Astrocyte (in vitro differentiated cells and primary cell): ENCODE data around the gene CFAP45. TPM values are rescaled to one million over a fixed set of nuclear protein-coding genes. Genes with fewer than 3 reads are reported as not detected.
"Not testable (repeated sequence)": the region's sequence is repeated elsewhere in the genome, so short reads cannot be mapped to it uniquely, and the experiment has no call there.

ENCODE experiments used
- DNase-seq: peaks from one replicate; pipeline ENCODE4 v3.0.0-alpha.2; 2010; ENCODE audit warnings: low read depth
- FAIRE-seq: peaks from 2 replicates; lab custom pipeline; 2011; peaks lifted over from hg19 to GRCh38; lab: Jason Lieb, UNC
- H2AFZ ChIP-seq: 2 replicates; pipeline ENCODE4 v1.6.0; 2012; ENCODE audit warnings: low read depth, low read length, inconsistent platforms
- H3K27ac ChIP-seq: 2 replicates; pipeline ENCODE4 v1.5.1; 2011; ENCODE audit warnings: low read depth, low read length, inconsistent platforms
- H3K27me3 ChIP-seq: 2 replicates; pipeline ENCODE4 v1.6.0; 2011; ENCODE audit warnings: low read length, inconsistent platforms; ENCODE audit not compliant: insufficient read depth
- H3K36me3 ChIP-seq: 2 replicates; pipeline ENCODE4 v1.5.1; 2011; ENCODE audit warnings: low read length, inconsistent platforms; ENCODE audit not compliant: insufficient read depth
- H3K4me1 ChIP-seq: 2 replicates; pipeline ENCODE4 v1.5.1; 2011; ENCODE audit warnings: low read length, inconsistent platforms; ENCODE audit not compliant: insufficient read depth
- H3K4me2 ChIP-seq: 2 replicates; pipeline ENCODE4 v1.6.0; 2012; ENCODE audit warnings: low read length, inconsistent platforms
- H3K4me3 ChIP-seq: 2 replicates; pipeline ENCODE4 v1.5.1; 2011; ENCODE audit warnings: low read depth, mild to moderate bottlenecking, low read length, inconsistent platforms; ENCODE audit not compliant: insufficient read depth
- H3K79me2 ChIP-seq: 2 replicates; pipeline ENCODE4 v1.6.0; 2012; ENCODE audit warnings: mild to moderate bottlenecking, low read length, inconsistent platforms; ENCODE audit not compliant: insufficient read depth
- H3K9ac ChIP-seq: 2 replicates; pipeline ENCODE4 v1.6.0; 2012; ENCODE audit warnings: mild to moderate bottlenecking, low read length, inconsistent platforms
- H3K9me3 ChIP-seq: 2 replicates; pipeline ENCODE4 v1.5.1; 2012; ENCODE audit warnings: low read depth, mild to moderate bottlenecking, low read length, inconsistent platforms; ENCODE audit not compliant: insufficient read depth
- H4K20me1 ChIP-seq: 2 replicates; pipeline ENCODE4 v1.6.0; 2012; ENCODE audit warnings: low read length, inconsistent platforms; ENCODE audit not compliant: insufficient read depth
- H3K27ac Mint-ChIP-seq: one replicate; pipeline ENCODE4 v1.8.0; 2021; ENCODE audit warnings: mild to moderate bottlenecking, mixed read lengths; ENCODE audit not compliant: unreplicated experiment
- H3K27me3 Mint-ChIP-seq: one replicate; pipeline ENCODE4 v1.8.0; 2021; ENCODE audit warnings: low read depth, mixed read lengths; ENCODE audit not compliant: unreplicated experiment
- H3K36me3 Mint-ChIP-seq: one replicate; pipeline ENCODE4 v1.8.0; 2021; ENCODE audit warnings: low read depth, mixed read lengths; ENCODE audit not compliant: unreplicated experiment
- H3K4me1 Mint-ChIP-seq: one replicate; pipeline ENCODE4 v1.8.0; 2021; ENCODE audit warnings: low read depth, mixed read lengths; ENCODE audit not compliant: unreplicated experiment
- H3K4me3 Mint-ChIP-seq: one replicate; pipeline ENCODE4 v1.8.0; 2021; ENCODE audit warnings: mild to moderate bottlenecking, moderate library complexity, mixed read lengths; ENCODE audit not compliant: unreplicated experiment
- H3K9me3 Mint-ChIP-seq: one replicate; pipeline ENCODE4 v1.8.0; 2021; ENCODE audit warnings: mild to moderate bottlenecking, mixed read lengths; ENCODE audit not compliant: unreplicated experiment
- EZH2 ChIP-seq: IDR thresholded peaks from 2 replicates; pipeline ENCODE4 v1.6.1; 2012; ENCODE audit warnings: mild to moderate bottlenecking, low read length, inconsistent platforms; ENCODE audit not compliant: insufficient read depth
- total RNA-seq: library from RNA; stranded (reverse); gene quantifications from 2 replicates; pipeline ENCODE4 v1.2.1, GENCODE V29; 2021
- TF ChIP-seq, protein P1 (sequence below): IDR thresholded peaks from 2 replicates; pipeline ENCODE4 v1.5.1; 2011; ENCODE audit warnings: low read depth, mild to moderate bottlenecking, inconsistent platforms, low read length, moderate library complexity; ENCODE audit not compliant: insufficient read depth

CFAP45 gene
- total RNA-seq, 1 donor from 2014 or later, result 3.2 TPM

DNA sequence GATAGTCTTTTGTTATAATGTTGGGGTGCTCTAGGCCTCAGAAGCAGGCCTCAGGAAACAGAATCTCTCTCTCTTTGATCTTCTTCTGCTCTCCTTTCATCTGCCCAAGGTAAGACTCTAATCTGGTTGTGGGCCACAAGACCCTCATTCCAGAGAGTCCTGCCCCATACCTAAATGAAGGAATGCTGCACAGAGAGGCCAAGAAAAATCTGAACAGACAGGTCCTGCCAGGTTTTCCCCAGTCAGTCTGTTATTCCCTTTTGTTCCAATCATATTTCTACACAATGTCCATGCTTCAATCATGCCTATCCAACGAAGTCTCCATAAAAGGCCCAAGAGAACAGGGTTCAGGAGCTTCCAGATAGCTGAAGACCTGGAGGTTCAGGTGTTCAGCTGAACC is 7.0 kb upstream of the CFAP45 start:
- Histone ChIP-seq H3K4me2 (no peak overlapping the region), H3K9me3 (no peaks in the 10 kb centered on the region), H2AFZ (no peak overlapping the region), H3K79me2 (no peaks in the 10 kb centered on the region), H3K4me1 (peaks cover 28% of the 10 kb centered on the region), H3K4me3 (no peak overlapping the region), H3K27me3 (no peaks in the 10 kb centered on the region), H3K36me3 (no peaks in the 10 kb centered on the region), H3K9ac (no peak overlapping the region), H4K20me1 (no peaks in the 10 kb centered on the region), H3K27ac (no peak overlapping the region)
- FAIRE-seq (no peak), DNase-seq (no peak)
- no peaks in the 10 kb centered on the region for H3K27me3 Mint-ChIP-seq
- TF ChIP-seq, protein P1, sequence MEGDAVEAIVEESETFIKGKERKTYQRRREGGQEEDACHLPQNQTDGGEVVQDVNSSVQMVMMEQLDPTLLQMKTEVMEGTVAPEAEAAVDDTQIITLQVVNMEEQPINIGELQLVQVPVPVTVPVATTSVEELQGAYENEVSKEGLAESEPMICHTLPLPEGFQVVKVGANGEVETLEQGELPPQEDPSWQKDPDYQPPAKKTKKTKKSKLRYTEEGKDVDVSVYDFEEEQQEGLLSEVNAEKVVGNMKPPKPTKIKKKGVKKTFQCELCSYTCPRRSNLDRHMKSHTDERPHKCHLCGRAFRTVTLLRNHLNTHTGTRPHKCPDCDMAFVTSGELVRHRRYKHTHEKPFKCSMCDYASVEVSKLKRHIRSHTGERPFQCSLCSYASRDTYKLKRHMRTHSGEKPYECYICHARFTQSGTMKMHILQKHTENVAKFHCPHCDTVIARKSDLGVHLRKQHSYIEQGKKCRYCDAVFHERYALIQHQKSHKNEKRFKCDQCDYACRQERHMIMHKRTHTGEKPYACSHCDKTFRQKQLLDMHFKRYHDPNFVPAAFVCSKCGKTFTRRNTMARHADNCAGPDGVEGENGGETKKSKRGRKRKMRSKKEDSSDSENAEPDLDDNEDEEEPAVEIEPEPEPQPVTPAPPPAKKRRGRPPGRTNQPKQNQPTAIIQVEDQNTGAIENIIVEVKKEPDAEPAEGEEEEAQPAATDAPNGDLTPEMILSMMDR, result no peak
- H3K4me3 Mint-ChIP-seq, result no peak overlapping the region
- H3K36me3 Mint-ChIP-seq, result no peaks in the 10 kb centered on the region
- no peak overlapping the region for H3K27ac Mint-ChIP-seq
- H3K4me1 Mint-ChIP-seq, result peaks cover 31% of the 10 kb centered on the region
- H3K9me3 Mint-ChIP-seq, result peaks cover 8% of the 10 kb centered on the region

DNA sequence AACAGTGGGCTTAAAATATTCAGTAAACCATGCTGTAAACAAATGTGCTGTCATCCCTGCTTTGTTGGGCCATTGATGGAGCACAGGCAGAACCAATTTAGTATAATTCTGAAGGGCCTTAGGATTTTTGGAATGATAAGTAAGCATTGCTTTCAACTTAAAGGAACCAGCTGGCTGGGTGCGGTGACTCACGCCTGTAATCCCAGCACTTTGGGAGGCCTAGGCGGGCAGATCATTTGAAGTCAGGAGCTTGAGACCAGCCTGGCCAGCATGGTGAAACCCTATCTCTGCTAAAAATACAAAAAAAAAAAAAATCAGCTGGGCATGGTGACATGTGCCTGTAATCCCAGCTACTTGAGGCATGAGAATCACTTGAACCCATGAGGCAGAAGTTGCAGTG is 4.1 kb upstream of the CFAP45 start:
- H3K27ac Mint-ChIP-seq, H3K9ac ChIP-seq, H3K9me3 Mint-ChIP-seq, H3K79me2 ChIP-seq, H2AFZ ChIP-seq, H3K9me3 ChIP-seq, H3K36me3 Mint-ChIP-seq, H4K20me1 ChIP-seq, H3K27me3 Mint-ChIP-seq, H3K4me3 ChIP-seq, H3K27me3 ChIP-seq, H3K4me3 Mint-ChIP-seq, FAIRE-seq, H3K4me1 ChIP-seq, DNase-seq, H3K36me3 ChIP-seq, H3K27ac ChIP-seq, H3K4me2 ChIP-seq: not testable (repeated sequence)
- H3K4me1 Mint-ChIP-seq, result peaks cover 11% of the 10 kb centered on the region

DNA sequence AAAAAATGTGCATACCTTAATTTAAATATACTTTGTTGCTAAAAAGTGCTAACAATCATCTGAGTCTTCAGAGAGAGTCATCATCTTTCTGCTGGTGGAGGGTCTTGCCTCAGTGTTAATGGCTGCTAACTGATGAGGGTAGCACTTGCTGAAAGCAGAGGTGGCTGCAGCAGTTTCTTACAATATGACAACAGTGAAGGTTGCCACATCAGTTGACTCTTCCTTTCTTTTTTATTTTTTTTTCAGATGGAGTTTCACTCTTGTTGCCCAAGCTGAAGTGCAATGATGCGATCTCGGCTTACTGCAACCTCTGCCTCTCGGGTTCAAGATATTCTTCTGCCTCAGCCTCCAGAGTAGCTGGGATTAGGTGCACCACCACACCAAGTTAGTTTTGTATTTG is 2.6 kb upstream of the CFAP45 start:
- no peak for FAIRE-seq
- peaks cover 9% of the 10 kb centered on the region for H3K9me3 Mint-ChIP-seq
- peaks cover 9% of the 10 kb centered on the region for H3K4me1 Mint-ChIP-seq

More for the DNA sequence above, 2.6 kb upstream of the CFAP45 start:
- Histone ChIP-seq H3K27ac (no peak overlapping the region), H3K9ac (no peak overlapping the region), H3K9me3 (no peaks in the 10 kb centered on the region), H3K79me2 (no peaks in the 10 kb centered on the region), H3K4me3 (no peak overlapping the region), H3K4me2 (no peak overlapping the region), H4K20me1 (no peaks in the 10 kb centered on the region), H3K27me3 (no peaks in the 10 kb centered on the region), H3K4me1 (peaks cover 4% of the 10 kb centered on the region), H3K36me3 (no peaks in the 10 kb centered on the region), H2AFZ (no peak overlapping the region)
- Mint-ChIP-seq H3K36me3 (no peaks in the 10 kb centered on the region), H3K4me3 (no peak overlapping the region), H3K27ac (no peak overlapping the region), H3K27me3 (peaks cover 4% of the 10 kb centered on the region)
- TF ChIP-seq, protein P1, result no peak
- TF ChIP-seq EZH2, result no peak
- DNase-seq, result no peak
